GM12878 (cell line): ENCODE measurements around the gene VCL. TPM values are rescaled to one million over a fixed set of nuclear protein-coding genes. Genes with fewer than 3 reads are reported as not detected.

Source experiments
- ATAC-seq: fragments of 200-7000 bp; cut with Tn5 transposase; 3 replicates; pipeline ENCODE4 v1.9.1; 2020; ENCODE audit warnings: mild to moderate bottlenecking, moderate library complexity
- BruUV-seq: library from RNA; stranded (reverse); fragments of 400-500 nt; replicated peaks from 2 replicates; lab custom pipeline; 2021; lab: Mats Ljungman, UMichigan
- CTCF ChIA-PET: fragments of 300-600 bp; sonication (Branson Sonifier 250); formaldehyde crosslinking; extraction: SDS; loops from one replicate; lab custom pipeline; 2021; ENCODE audit warnings: inconsistent platforms; lab: Yijun Ruan, JAX
- POLR2A ChIA-PET: fragments of 350-600 bp; formaldehyde crosslinking; extraction: SDS; loops from one replicate; lab custom pipeline; 2021; ENCODE audit warnings: inconsistent platforms; lab: Charles Lee
- RAD21 ChIA-PET: fragments of 300-600 bp; sonication (Branson Sonifier 250); formaldehyde crosslinking; loops from one replicate; lab custom pipeline; 2023; ENCODE audit warnings: antibody characterized with exemption; ENCODE audit not compliant: unreplicated experiment; lab: Charles Lee
- SMC1A ChIA-PET: fragments of 300-600 bp; sonication (Branson Sonifier 250); formaldehyde crosslinking; loops from one replicate; lab custom pipeline; 2023; ENCODE audit not compliant: unreplicated experiment, uncharacterized antibody; lab: Charles Lee
- DNase-seq: peaks from one replicate; pipeline ENCODE4 v3.0.0-alpha.2; 2011; ENCODE audit warnings: low read depth, low spot score
- FAIRE-seq: peaks from 3 replicates; lab custom pipeline; 2011; peaks lifted over from hg19 to GRCh38; lab: Jason Lieb, UNC
- H2AFZ ChIP-seq: 2 replicates; pipeline ENCODE4 v1.6.0; 2011; ENCODE audit warnings: low read depth, low read length, control low read depth; ENCODE audit not compliant: control insufficient read depth
- H3K27ac ChIP-seq: 2 replicates; pipeline ENCODE4 v1.5.1; 2011; ENCODE audit warnings: control low read depth; ENCODE audit not compliant: control insufficient read depth, insufficient read depth
- H3K27me3 ChIP-seq, 2 experiments: replicated peaks in 1 of 2; 2 replicates each; pipeline versions ENCODE4 v1.6.0 to v1.6.1; 2011; ENCODE audit warnings: low read length in 1 of 2; ENCODE audit not compliant: control insufficient read depth in 2 of 2, insufficient read depth in 2 of 2
- H3K36me3 ChIP-seq, 2 experiments: 2 replicates each; pipeline ENCODE4 v1.5.1; 2011; ENCODE audit warnings: low read length in 1 of 2; ENCODE audit not compliant: control insufficient read depth in 2 of 2, insufficient read depth in 2 of 2
- H3K4me1 ChIP-seq: 2 replicates; pipeline ENCODE4 v1.6.1; 2011; ENCODE audit warnings: mild to moderate bottlenecking, low read length, moderate library complexity, mixed read lengths; ENCODE audit not compliant: control insufficient read depth, insufficient read depth
- H3K4me2 ChIP-seq: 2 replicates; pipeline ENCODE4 v1.6.0; 2011; ENCODE audit warnings: control low read depth; ENCODE audit not compliant: control insufficient read depth, insufficient read depth
- H3K4me3 ChIP-seq: fragments of 200-600 bp; sonication (generic); 2 replicates; pipeline ENCODE4 v1.5.1; 2016
- H3K79me2 ChIP-seq: 2 replicates; pipeline ENCODE4 v1.6.0; 2011; ENCODE audit warnings: low read length; ENCODE audit not compliant: control insufficient read depth, insufficient read depth
- H3K9ac ChIP-seq: 2 replicates; pipeline ENCODE4 v1.8.0; 2011; ENCODE audit warnings: low read length, control low read depth, mixed read lengths; ENCODE audit not compliant: control insufficient read depth, insufficient read depth
- H3K9me3 ChIP-seq: replicated peaks from 3 replicates; pipeline ENCODE4 v1.5.1; 2011; ENCODE audit warnings: mild to moderate bottlenecking, low read length; ENCODE audit not compliant: control insufficient read depth, insufficient read depth
- H4K20me1 ChIP-seq: 2 replicates; pipeline ENCODE4 v1.6.0; 2011; ENCODE audit not compliant: control insufficient read depth, insufficient read depth
- FOS ChIP-seq: IDR thresholded peaks from 3 replicates; pipeline ENCODE4 v1.6.1; 2011; ENCODE audit warnings: borderline replicate concordance; ENCODE audit not compliant: insufficient read length; ENCODE audit errors: extremely low read depth
- KLF5 ChIP-seq: fragments of 450-650 bp; IDR thresholded peaks from 2 replicates; pipeline ENCODE4 v1.6.1; 2014; ENCODE audit warnings: mild to moderate bottlenecking; ENCODE audit not compliant: partially characterized antibody
- MEF2B ChIP-seq: fragments of 450-650 bp; IDR thresholded peaks from 2 replicates; pipeline ENCODE4 v1.6.1; 2018; ENCODE audit warnings: mild to moderate bottlenecking, moderate library complexity; ENCODE audit not compliant: partially characterized antibody, poor library complexity, severe bottlenecking
- SREBF2 ChIP-seq: IDR thresholded peaks from 2 replicates; pipeline ENCODE4 v1.6.1; 2012; ENCODE audit warnings: mild to moderate bottlenecking, low read length
- TCF3 ChIP-seq: IDR thresholded peaks from 2 replicates; pipeline ENCODE4 v1.6.1; 2012; ENCODE audit warnings: low read depth, mild to moderate bottlenecking, low read length, borderline replicate concordance; ENCODE audit not compliant: insufficient read depth
- ZBED1 ChIP-seq: IDR thresholded peaks from 2 replicates; pipeline ENCODE4 v1.6.1; 2016; ENCODE audit warnings: borderline replicate concordance
- ZNF217 ChIP-seq: fragments of 450-650 bp; IDR thresholded peaks from 2 replicates; pipeline ENCODE4 v1.6.1; 2017; ENCODE audit warnings: antibody characterized with exemption, mild to moderate bottlenecking
- WGBS: methylation state at CpG from one replicate; pipeline ENCODE4 v1.1.6; 2016; ENCODE audit warnings: low lambda C conversion rate; ENCODE audit not compliant: insufficient replicate concordance, insufficient coverage; ENCODE audit errors: missing lambda C conversion rate; 5-methylcytosine and 5-hydroxymethylcytosine counted together
- in situ Hi-C: fragments of 300-500 bp; cut with MboI; formaldehyde crosslinking; loops from 9 replicates; pipeline ENCODE4 v1.14.3; 2018; ENCODE audit warnings: mixed read lengths
- intact Hi-C: fragments of 100-400 bp; cut with micrococcal nuclease; formaldehyde crosslinking; loops from one replicate; pipeline ENCODE4 v1.14.2; 2022; ENCODE audit not compliant: unreplicated experiment
- polyA plus RNA-seq, 11 experiments: library from polyadenylated mRNA; depleted of rRNA in 4 of 11; unstranded in 6 of 11; stranded (reverse) in 5 of 11; fragments of >200 nt; fragmentation: Nextera tagmentation in 4 of 11; fragmentation: Illumina TruSeq in 1 of 11; extraction: Ambion mirVana in 4 of 11; extraction: Trizol in 1 of 11; gene quantifications; 1 replicate in 1 of 11; 2 replicates in 10 of 11; pipeline versions ENCODE4 v1.2.1 to v1.2.3, GENCODE V29; 2011 to 2016; ENCODE audit warnings: inconsistent platforms in 2 of 11, missing spikeins in 2 of 11, low read depth in 1 of 11
- total RNA-seq, 4 experiments: library from RNA; depleted of rRNA in 3 of 4; stranded (reverse); fragments of >200 nt in 3 of 4; fragmentation: Illumina TruSeq in 1 of 4; extraction: Trizol in 1 of 4; gene quantifications; 2 replicates each; pipeline versions ENCODE4 v1.2.1 to v1.2.3, GENCODE V29; 2013 to 2021
- TF ChIP-seq, protein P1 (sequence below): fragments of 450-650 bp; IDR thresholded peaks from 2 replicates; pipeline ENCODE4 v1.6.1; 2017; ENCODE audit warnings: mild to moderate bottlenecking, moderate library complexity
- TF ChIP-seq, protein P2 (sequence below): IDR thresholded peaks from 2 replicates; pipeline ENCODE4 v1.6.1; 2011; ENCODE audit warnings: low read depth, mild to moderate bottlenecking, low read length, moderate library complexity, borderline replicate concordance; ENCODE audit errors: extremely low read depth
- TF ChIP-seq, protein P3 (sequence below): IDR thresholded peaks from 2 replicates; pipeline ENCODE4 v1.6.1; 2011; ENCODE audit warnings: borderline replicate concordance, low read depth, mild to moderate bottlenecking, moderate library complexity, low read length; ENCODE audit not compliant: insufficient read depth, poor library complexity, severe bottlenecking
- TF ChIP-seq, protein P4 (sequence below): IDR thresholded peaks from 2 replicates; pipeline ENCODE4 v1.6.1; 2011; ENCODE audit warnings: borderline replicate concordance, low read depth, mild to moderate bottlenecking, moderate library complexity, mixed read lengths, low read length; ENCODE audit not compliant: insufficient read depth; ENCODE audit errors: extremely low read length

VCL gene
- total and polyA plus RNA-seq, 10 of the 15 experiments (the other 5 are each of a cell fraction or from before 2014, with no cell fraction given), result 6.7 to 54.6 (median 24.3) TPM

DNA sequence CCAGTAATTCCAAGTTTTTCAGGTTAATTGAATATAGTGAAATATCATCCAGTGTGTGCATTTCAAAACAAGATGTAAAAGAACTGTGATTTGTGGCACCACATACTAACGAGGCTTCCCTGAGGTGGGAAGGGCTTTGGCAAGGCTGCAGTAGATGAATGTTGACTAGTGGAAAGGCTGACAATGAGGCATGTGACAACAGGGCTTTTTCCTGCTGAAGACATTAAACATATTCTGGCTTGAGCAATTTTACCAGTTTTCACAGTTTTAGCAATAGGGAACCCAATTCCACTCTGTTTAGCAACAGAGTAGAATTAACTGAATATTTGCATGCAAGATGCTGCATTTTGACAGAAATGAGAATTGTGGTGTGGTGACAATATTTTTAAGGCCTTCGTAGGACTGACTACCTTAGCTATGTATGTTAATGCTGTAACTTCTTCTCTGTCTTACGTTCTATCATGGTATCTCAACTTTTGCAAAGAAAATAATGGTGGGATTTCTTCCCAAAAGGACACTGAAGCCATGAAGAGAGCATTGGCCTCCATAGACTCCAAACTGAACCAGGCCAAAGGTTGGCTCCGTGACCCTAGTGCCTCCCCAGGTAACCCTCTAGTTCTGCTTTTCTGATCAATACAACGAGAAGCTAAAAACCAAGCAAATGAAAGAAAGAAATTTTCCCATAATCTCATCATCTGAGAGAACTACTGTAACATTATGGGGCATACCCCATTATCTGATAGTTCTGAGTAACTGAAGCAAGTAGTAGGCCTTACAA is 84.2 kb downstream of the VCL start (continued):
- TF ChIP-seq, protein P1, sequence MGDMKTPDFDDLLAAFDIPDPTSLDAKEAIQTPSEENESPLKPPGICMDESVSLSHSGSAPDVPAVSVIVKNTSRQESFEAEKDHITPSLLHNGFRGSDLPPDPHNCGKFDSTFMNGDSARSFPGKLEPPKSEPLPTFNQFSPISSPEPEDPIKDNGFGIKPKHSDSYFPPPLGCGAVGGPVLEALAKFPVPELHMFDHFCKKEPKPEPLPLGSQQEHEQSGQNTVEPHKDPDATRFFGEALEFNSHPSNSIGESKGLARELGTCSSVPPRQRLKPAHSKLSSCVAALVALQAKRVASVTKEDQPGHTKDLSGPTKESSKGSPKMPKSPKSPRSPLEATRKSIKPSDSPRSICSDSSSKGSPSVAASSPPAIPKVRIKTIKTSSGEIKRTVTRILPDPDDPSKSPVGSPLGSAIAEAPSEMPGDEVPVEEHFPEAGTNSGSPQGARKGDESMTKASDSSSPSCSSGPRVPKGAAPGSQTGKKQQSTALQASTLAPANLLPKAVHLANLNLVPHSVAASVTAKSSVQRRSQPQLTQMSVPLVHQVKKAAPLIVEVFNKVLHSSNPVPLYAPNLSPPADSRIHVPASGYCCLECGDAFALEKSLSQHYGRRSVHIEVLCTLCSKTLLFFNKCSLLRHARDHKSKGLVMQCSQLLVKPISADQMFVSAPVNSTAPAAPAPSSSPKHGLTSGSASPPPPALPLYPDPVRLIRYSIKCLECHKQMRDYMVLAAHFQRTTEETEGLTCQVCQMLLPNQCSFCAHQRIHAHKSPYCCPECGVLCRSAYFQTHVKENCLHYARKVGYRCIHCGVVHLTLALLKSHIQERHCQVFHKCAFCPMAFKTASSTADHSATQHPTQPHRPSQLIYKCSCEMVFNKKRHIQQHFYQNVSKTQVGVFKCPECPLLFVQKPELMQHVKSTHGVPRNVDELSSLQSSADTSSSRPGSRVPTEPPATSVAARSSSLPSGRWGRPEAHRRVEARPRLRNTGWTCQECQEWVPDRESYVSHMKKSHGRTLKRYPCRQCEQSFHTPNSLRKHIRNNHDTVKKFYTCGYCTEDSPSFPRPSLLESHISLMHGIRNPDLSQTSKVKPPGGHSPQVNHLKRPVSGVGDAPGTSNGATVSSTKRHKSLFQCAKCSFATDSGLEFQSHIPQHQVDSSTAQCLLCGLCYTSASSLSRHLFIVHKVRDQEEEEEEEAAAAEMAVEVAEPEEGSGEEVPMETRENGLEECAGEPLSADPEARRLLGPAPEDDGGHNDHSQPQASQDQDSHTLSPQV, result no peak
- TF ChIP-seq SREBF2 (no peak), MEF2B (no peak), FOS (no peak), ZBED1 (no peak)

DNA sequence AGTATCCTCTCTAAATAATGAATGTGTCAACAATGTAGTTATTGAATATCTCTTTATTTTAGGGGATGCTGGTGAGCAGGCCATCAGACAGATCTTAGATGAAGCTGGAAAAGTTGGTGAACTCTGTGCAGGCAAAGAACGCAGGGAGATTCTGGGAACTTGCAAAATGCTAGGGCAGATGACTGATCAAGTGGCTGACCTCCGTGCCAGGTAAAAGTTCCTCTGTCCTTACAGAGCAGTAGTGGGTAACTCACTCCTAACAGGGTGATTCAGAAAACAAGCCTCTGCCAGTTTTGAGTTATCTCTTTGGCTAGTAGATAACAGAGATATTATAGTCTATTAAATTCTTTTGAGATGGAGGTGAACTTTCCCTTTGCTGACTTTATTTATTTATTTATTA is 85.4 kb downstream of the VCL start:
- Histone ChIP-seq H4K20me1 (no peaks in the 10 kb centered on the region), H3K79me2 (no peaks in the 10 kb centered on the region), H2AFZ (no peak overlapping the region), H3K9ac (no peak overlapping the region), H3K4me1 (peaks cover 32% of the 10 kb centered on the region), H3K27ac (no peak overlapping the region), H3K9me3 (no peaks in the 10 kb centered on the region), H3K36me3 (no peaks in the 10 kb centered on the region), H3K4me3 (no peak overlapping the region), H3K4me2 (no peak overlapping the region), H3K27me3 (no peaks in the 10 kb centered on the region)
- BruUV-seq, result no TSS peak
- ATAC-seq, result no peak
- POLR2A ChIA-PET, result interaction anchor here (0.8 kb wide), 1 partner anchor 86 kb away, joined by 3 read pairs; the partner anchor contains the start of gene VCL
- no peak for FAIRE-seq
- SMC1A ChIA-PET, result interaction anchor here (1.2 to 8.5 kb wide), 8 partner anchors 13 to 204 kb away, joined by 3 to 160 read pairs (median 18); no protein-coding TSS in a partner anchor
- intact Hi-C loops (no loop called here), in situ Hi-C loops (loop anchor here (25.0 kb wide), 1 partner anchor 196 kb away; no protein-coding TSS in a partner anchor)
- 100% methylated on average over 2 of the region's 2 CpGs for WGBS
- CTCF ChIA-PET, result interaction anchor here (1.3 to 8.1 kb wide), 9 partner anchors 13 to 204 kb away, joined by 3 to 154 read pairs (median 35); no protein-coding TSS in a partner anchor
- RAD21 ChIA-PET, result interaction anchor here (1.5 to 6.8 kb wide), 3 partner anchors 142 to 195 kb away, joined by 3 to 105 read pairs (median 4); no protein-coding TSS in a partner anchor
- no peak for DNase-seq
- TF ChIP-seq, protein P2, sequence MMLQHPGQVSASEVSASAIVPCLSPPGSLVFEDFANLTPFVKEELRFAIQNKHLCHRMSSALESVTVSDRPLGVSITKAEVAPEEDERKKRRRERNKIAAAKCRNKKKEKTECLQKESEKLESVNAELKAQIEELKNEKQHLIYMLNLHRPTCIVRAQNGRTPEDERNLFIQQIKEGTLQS, result no peak
- TF ChIP-seq, protein P3, sequence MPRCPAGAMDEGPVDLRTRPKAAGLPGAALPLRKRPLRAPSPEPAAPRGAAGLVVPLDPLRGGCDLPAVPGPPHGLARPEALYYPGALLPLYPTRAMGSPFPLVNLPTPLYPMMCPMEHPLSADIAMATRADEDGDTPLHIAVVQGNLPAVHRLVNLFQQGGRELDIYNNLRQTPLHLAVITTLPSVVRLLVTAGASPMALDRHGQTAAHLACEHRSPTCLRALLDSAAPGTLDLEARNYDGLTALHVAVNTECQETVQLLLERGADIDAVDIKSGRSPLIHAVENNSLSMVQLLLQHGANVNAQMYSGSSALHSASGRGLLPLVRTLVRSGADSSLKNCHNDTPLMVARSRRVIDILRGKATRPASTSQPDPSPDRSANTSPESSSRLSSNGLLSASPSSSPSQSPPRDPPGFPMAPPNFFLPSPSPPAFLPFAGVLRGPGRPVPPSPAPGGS, result no peak
- TF ChIP-seq TCF3 (no peak), ZNF217 (no peak), KLF5 (no peak)
- TF ChIP-seq, protein P4, sequence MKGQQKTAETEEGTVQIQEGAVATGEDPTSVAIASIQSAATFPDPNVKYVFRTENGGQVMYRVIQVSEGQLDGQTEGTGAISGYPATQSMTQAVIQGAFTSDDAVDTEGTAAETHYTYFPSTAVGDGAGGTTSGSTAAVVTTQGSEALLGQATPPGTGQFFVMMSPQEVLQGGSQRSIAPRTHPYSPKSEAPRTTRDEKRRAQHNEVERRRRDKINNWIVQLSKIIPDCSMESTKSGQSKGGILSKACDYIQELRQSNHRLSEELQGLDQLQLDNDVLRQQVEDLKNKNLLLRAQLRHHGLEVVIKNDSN, result no peak
